B cell (primary cell): Measurements from ENCODE around the gene ZFP14. TPM values are rescaled to one million over a fixed set of nuclear protein-coding genes. Genes with fewer than 3 reads are reported as not detected.
A peak's percentile ranks its signal among the peaks of the same experiment; 100 is the strongest.

Experiments
- ATAC-seq: fragments of 200-7000 bp; cut with Tn5 transposase; one replicate; pipeline ENCODE4 v1.10.0; 2021; ENCODE audit warnings: low read depth, mild to moderate bottlenecking, moderate number of reproducible peaks, moderate library complexity
- CTCF ChIA-PET: fragments of 350-600 bp; sonication (Branson Sonifier 250); formaldehyde crosslinking; loops from one replicate; lab custom pipeline; 2021; ENCODE audit warnings: antibody characterized with exemption, inconsistent platforms; lab: Charles Lee
- POLR2A ChIA-PET: fragments of 350-600 bp; sonication (Branson Sonifier 250); formaldehyde crosslinking; loops from one replicate; lab custom pipeline; 2021; ENCODE audit warnings: antibody characterized with exemption; lab: Charles Lee
- DNase-seq: peaks from one replicate; pipeline ENCODE4 v3.0.0; 2013
- H2AFZ ChIP-seq: 2 replicates; pipeline ENCODE4 v1.6.1; 2012; ENCODE audit warnings: mild to moderate bottlenecking, low read depth, low read length; ENCODE audit not compliant: insufficient read depth, poor library complexity, severe bottlenecking
- H3K27ac ChIP-seq, 2 donors: 1 replicate in 1 of 2; 2 replicates in 1 of 2; pipeline ENCODE4 v1.5.1; 2012 to 2013; ENCODE audit warnings: low read length in 2 of 2, mild to moderate bottlenecking in 2 of 2, moderate library complexity in 1 of 2
- H3K27me3 ChIP-seq, 4 experiments: fragments of 200-600 bp in 1 of 4; sonication (generic) in 1 of 4; replicated peaks in 1 of 4; 1 replicate in 2 of 4; 2 replicates in 2 of 4; pipeline versions ENCODE4 v1.6.1 to v1.7.0; 2013 to 2016; ENCODE audit warnings: low read length in 3 of 4, mild to moderate bottlenecking in 2 of 4, mixed read lengths in 1 of 4, moderate library complexity in 1 of 4; ENCODE audit not compliant: insufficient read depth in 4 of 4, control insufficient read depth in 3 of 4; ENCODE audit errors: control extremely low read depth in 1 of 4
- H3K36me3 ChIP-seq, 2 experiments: replicated peaks in 1 of 2; 1 replicate in 1 of 2; 2 replicates in 1 of 2; pipeline versions ENCODE4 v1.6.1 to v1.7.1; 2013; ENCODE audit warnings: low read length in 1 of 2; ENCODE audit not compliant: insufficient read depth in 2 of 2, control insufficient read depth in 1 of 2; ENCODE audit errors: control extremely low read depth in 1 of 2, extremely low read depth in 1 of 2
- H3K4me1 ChIP-seq, 2 donors: fragments of 200-600 bp in 1 of 2; sonication (generic) in 1 of 2; 1 replicate in 1 of 2; 2 replicates in 1 of 2; pipeline versions ENCODE4 v1.5.1 to v1.6.1; 2013 to 2017; ENCODE audit warnings: low read length in 2 of 2; ENCODE audit not compliant: control insufficient read depth in 2 of 2, insufficient read depth in 2 of 2
- H3K4me2 ChIP-seq: replicated peaks from 2 replicates; pipeline ENCODE3; 2012; ENCODE audit warnings: mild to moderate bottlenecking, low read depth, low read length; ENCODE audit not compliant: poor library complexity, severe bottlenecking
- H3K4me3 ChIP-seq, 5 experiments: fragments of 200-600 bp in 1 of 5; sonication (generic) in 1 of 5; 1 replicate in 3 of 5; 2 replicates in 2 of 5; pipeline versions ENCODE4 v1.5.1 to v1.7.0; 2011 to 2016; ENCODE audit warnings: low read length in 4 of 5, mild to moderate bottlenecking in 4 of 5, low read depth in 2 of 5, control low read depth in 1 of 5, moderate library complexity in 1 of 5; ENCODE audit not compliant: insufficient read depth in 1 of 5; ENCODE audit errors: control extremely low read depth in 1 of 5, extremely low read depth in 1 of 5
- H3K79me2 ChIP-seq: fragments of 200-600 bp; sonication (generic); one replicate; pipeline ENCODE4 v1.6.0; 2016; ENCODE audit warnings: low read length; ENCODE audit not compliant: control insufficient read depth, insufficient read depth
- H3K9ac ChIP-seq: fragments of 200-600 bp; sonication (generic); 2 replicates; pipeline ENCODE4 v1.6.1; 2017; ENCODE audit warnings: mild to moderate bottlenecking, low read length, moderate library complexity
- H3K9me3 ChIP-seq, 3 donors: one replicate each; pipeline versions ENCODE4 v1.6.1 to v1.7.1; 2013; ENCODE audit warnings: low read length in 2 of 3; ENCODE audit not compliant: control insufficient read depth in 2 of 3, insufficient read depth in 1 of 3; ENCODE audit errors: control extremely low read depth in 1 of 3
- H4K20me1 ChIP-seq: 2 replicates; pipeline ENCODE4 v1.6.0; 2012; ENCODE audit warnings: mild to moderate bottlenecking, low read length; ENCODE audit not compliant: insufficient read depth, control insufficient read depth, poor library complexity, severe bottlenecking
- H3K27ac Mint-ChIP-seq: one replicate; pipeline ENCODE4 v1.8.0; 2021; ENCODE audit warnings: mixed read lengths
- H3K27me3 Mint-ChIP-seq: one replicate; pipeline ENCODE4 v1.8.0; 2021; ENCODE audit warnings: mixed read lengths
- H3K4me1 Mint-ChIP-seq: one replicate; pipeline ENCODE4 v1.8.0; 2021; ENCODE audit warnings: mixed read lengths
- H3K4me3 Mint-ChIP-seq: one replicate; pipeline ENCODE4 v1.8.0; 2021; ENCODE audit warnings: mixed read lengths
- H3K9me3 Mint-ChIP-seq: one replicate; pipeline ENCODE4 v1.8.0; 2022; ENCODE audit warnings: mixed read lengths; ENCODE audit not compliant: insufficient read depth
- EZH2 ChIP-seq: IDR thresholded peaks from 2 replicates; pipeline ENCODE4 v1.6.1; 2012; ENCODE audit warnings: borderline replicate concordance, low read depth, mild to moderate bottlenecking, moderate library complexity, low read length; ENCODE audit not compliant: insufficient read depth, poor library complexity, severe bottlenecking
- WGBS: methylation state at CpG from one replicate; pipeline ENCODE4 v1.1.5; 2013; ENCODE audit warnings: missing lambda C conversion rate; ENCODE audit not compliant: insufficient coverage; 5-methylcytosine and 5-hydroxymethylcytosine counted together
- intact Hi-C: fragments of 100-400 bp; cut with micrococcal nuclease; formaldehyde crosslinking; loops from one replicate; pipeline ENCODE4 v1.10.0; 2022
- polyA plus RNA-seq: library from polyadenylated mRNA; depleted of rRNA; stranded (reverse); fragments of >200 nt; gene quantifications from 2 replicates; pipeline ENCODE4 v1.2.3, GENCODE V29; 2012
- total RNA-seq, 2 donors: library from RNA; stranded (reverse); fragments of 120-200 nt in 1 of 2; gene quantifications; 1 replicate in 1 of 2; 2 replicates in 1 of 2; pipeline versions ENCODE4 v1.2.3 to v1.2.4, GENCODE V29; 2013 to 2022
- TF ChIP-seq, protein P1 (sequence below): fragments of 200-600 bp; IDR thresholded peaks from one replicate; pipeline ENCODE4 v1.8.0; 2022; ENCODE audit warnings: antibody characterized with exemption, mild to moderate bottlenecking

The ZFP14 gene
- total and polyA plus RNA-seq, 2 donors (not counting 1 experiment from before 2014, with no cell fraction given) = 5.2 to 22.7 TPM

- POLR2A ChIA-PET = no interaction called here
- no peak overlapping the region for H3K4me2 ChIP-seq
- DNase-seq = no peak
- H3K9me3 ChIP-seq = peaks cover 0 to 30% (median 0%) of the 10 kb centered on the region in 3 donors
- WGBS = 100% methylated on average over 2 of the region's 4 CpGs
- TF ChIP-seq, protein P1, sequence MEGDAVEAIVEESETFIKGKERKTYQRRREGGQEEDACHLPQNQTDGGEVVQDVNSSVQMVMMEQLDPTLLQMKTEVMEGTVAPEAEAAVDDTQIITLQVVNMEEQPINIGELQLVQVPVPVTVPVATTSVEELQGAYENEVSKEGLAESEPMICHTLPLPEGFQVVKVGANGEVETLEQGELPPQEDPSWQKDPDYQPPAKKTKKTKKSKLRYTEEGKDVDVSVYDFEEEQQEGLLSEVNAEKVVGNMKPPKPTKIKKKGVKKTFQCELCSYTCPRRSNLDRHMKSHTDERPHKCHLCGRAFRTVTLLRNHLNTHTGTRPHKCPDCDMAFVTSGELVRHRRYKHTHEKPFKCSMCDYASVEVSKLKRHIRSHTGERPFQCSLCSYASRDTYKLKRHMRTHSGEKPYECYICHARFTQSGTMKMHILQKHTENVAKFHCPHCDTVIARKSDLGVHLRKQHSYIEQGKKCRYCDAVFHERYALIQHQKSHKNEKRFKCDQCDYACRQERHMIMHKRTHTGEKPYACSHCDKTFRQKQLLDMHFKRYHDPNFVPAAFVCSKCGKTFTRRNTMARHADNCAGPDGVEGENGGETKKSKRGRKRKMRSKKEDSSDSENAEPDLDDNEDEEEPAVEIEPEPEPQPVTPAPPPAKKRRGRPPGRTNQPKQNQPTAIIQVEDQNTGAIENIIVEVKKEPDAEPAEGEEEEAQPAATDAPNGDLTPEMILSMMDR = no peak
- TF ChIP-seq EZH2 = no peak
- Mint-ChIP-seq H3K4me3 (no peak overlapping the region), H3K27ac (no peak overlapping the region), H3K4me1 (peaks cover 7% of the 10 kb centered on the region), H3K9me3 (peaks cover 12% of the 10 kb centered on the region), H3K27me3 (peaks cover 25% of the 10 kb centered on the region)
- no peak overlapping the region for H3K4me3 ChIP-seq
- no peaks in the 10 kb centered on the region for H3K36me3 ChIP-seq
- H3K4me1 ChIP-seq = peaks cover 8 to 9% of the 10 kb centered on the region in 2 donors
- H3K27ac ChIP-seq = no peak overlapping the region
- H2AFZ ChIP-seq = no peak overlapping the region
- no peaks in the 10 kb centered on the region for H4K20me1 ChIP-seq
- no peak for ATAC-seq
- H3K27me3 ChIP-seq = peaks cover 0 to 21% (median 13%) of the 10 kb centered on the region in 4 experiments
- no peaks in the 10 kb centered on the region for H3K79me2 ChIP-seq
- intact Hi-C loops = no loop called here
- H3K9ac ChIP-seq = no peak overlapping the region
- CTCF ChIA-PET = no interaction called here
Observed at GRCh38 chr19:36423925-36424324, 44.9 kb upstream of the ZFP14 start.

DNA sequence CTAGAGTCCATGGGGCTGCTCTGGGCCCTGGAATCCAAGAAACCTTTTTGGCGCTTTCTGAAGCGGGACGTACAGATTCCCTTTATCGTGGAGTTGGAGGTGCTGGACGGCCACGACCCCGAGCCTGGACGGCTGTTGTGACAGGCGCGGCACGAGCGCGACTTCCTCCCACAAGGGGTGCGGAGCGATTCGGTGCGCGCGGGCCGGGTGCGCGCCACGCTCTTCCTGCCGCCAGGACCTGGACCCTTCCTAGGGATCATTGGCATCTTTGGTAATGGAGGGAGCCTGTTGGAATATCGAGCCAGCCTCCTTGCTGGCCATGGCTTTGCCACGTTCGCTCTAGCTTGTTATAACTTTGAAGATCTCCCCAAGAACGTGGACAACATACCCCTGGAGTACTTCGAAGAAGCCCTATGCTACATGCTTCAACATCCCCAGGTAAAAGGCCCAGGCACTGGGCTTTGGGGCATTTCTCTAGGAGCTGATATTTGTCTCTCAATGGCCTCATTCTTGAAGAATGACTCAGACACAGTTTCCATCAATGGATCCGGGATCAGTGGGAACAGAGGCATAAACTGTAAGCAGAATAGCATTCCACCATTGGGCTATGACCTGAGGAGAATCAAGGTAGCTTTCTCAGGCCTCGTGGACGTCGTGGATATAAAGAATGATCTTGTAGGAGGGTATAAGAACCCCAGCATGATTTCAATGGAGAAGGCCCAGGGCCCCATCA lies 42.9 kb upstream of the ZFP14 start:
- H3K27me3 ChIP-seq = peaks cover 0 to 21% (median 13%) of the 10 kb centered on the region in 4 experiments
- peaks cover 25% of the 10 kb centered on the region for H3K27me3 Mint-ChIP-seq
- TF ChIP-seq, protein P1 = no peak
- no peak for TF ChIP-seq EZH2
- H3K4me1 ChIP-seq = peaks cover 17 to 23% of the 10 kb centered on the region in 2 donors
- WGBS = 36% methylated on average over 32 of the region's 33 CpGs
- peak overlapping the region; percentile 81 for H2AFZ ChIP-seq
- no peak for DNase-seq
- CTCF ChIA-PET = no interaction called here
- peak overlapping the region; percentile 60 for H3K4me3 Mint-ChIP-seq
- peak overlapping the region in 4 of 5 experiments; percentile 4 to 52 (median 45) for H3K4me3 ChIP-seq
- peak overlapping the region; percentile 3 for H3K27ac Mint-ChIP-seq
- H3K9ac ChIP-seq = peak overlapping the region; percentile 59
- H3K36me3 ChIP-seq = no peaks in the 10 kb centered on the region
- H3K9me3 Mint-ChIP-seq = peaks cover 9% of the 10 kb centered on the region
- H3K9me3 ChIP-seq = peaks cover 0 to 24% (median 0%) of the 10 kb centered on the region in 3 donors
- intact Hi-C loops = no loop called here
- peak overlapping the region; percentile 75 for H3K4me2 ChIP-seq
- POLR2A ChIA-PET = interaction anchor here (0.5 kb wide), 1 partner anchor 149 kb away, joined by 4 read pairs; no protein-coding TSS in a partner anchor
- peaks cover 15% of the 10 kb centered on the region for H3K79me2 ChIP-seq
- H3K4me1 Mint-ChIP-seq = peaks cover 25% of the 10 kb centered on the region
- no peak for ATAC-seq
- H3K27ac ChIP-seq = no peak overlapping the region
- H4K20me1 ChIP-seq = peaks cover 12% of the 10 kb centered on the region
